AG08395 (cell line): ENCODE measurements around the gene CUBN.
"Not testable (repeated sequence)": the region's sequence is repeated elsewhere in the genome, so short reads cannot be mapped to it uniquely, and the experiment has no call there.

Experiments used
- DNase-seq: peaks from one replicate; pipeline ENCODE4 v3.0.0; 2012; ENCODE audit warnings: mixed read lengths, low spot score

Gene CUBN

GRCh38 chr10:16867556-16867955 lies 262.1 kb downstream of the CUBN start:
- DNase-seq = peak; percentile 86

- DNase-seq = no peak
Observed at GRCh38 chr10:16866541-16867275, 262.9 kb downstream of the CUBN start.

GRCh38 chr10:16865766-16866165 lies 263.8 kb downstream of the CUBN start:
- no peak for DNase-seq

GRCh38 chr10:16863766-16864165 lies 265.8 kb downstream of the CUBN start:
- DNase-seq = no peak

- no peak for DNase-seq
Observed at GRCh38 chr10:16857419-16857818, 272.2 kb downstream of the CUBN start.

GRCh38 chr10:16856567-16856966 lies 273.0 kb downstream of the CUBN start:
- DNase-seq = no peak

GRCh38 chr10:16856092-16856491 lies 273.5 kb downstream of the CUBN start:
- DNase-seq = no peak

- peak; percentile 57 for DNase-seq
Observed at GRCh38 chr10:16854623-16855022, 275.0 kb downstream of the CUBN start.

- no peak for DNase-seq
Observed at GRCh38 chr10:16853809-16854208, 275.8 kb downstream of the CUBN start.

GRCh38 chr10:16853201-16853600 lies 276.4 kb downstream of the CUBN start:
- DNase-seq = peak; percentile 21

GRCh38 chr10:16852624-16853023 lies 277.0 kb downstream of the CUBN start:
- DNase-seq = no peak

- no peak for DNase-seq
Observed at GRCh38 chr10:16848562-16849154, 281.0 kb downstream of the CUBN start.

GRCh38 chr10:16847644-16848043 lies 282.0 kb downstream of the CUBN start:
- DNase-seq = peak; percentile 68

- DNase-seq = peak; percentile 29
Observed at GRCh38 chr10:16845248-16845647, 284.4 kb downstream of the CUBN start.

GRCh38 chr10:16843252-16843870 lies 286.2 kb downstream of the CUBN start:
- peak; percentile 67 for DNase-seq

- DNase-seq = no peak
Observed at GRCh38 chr10:16835228-16835627, 294.4 kb downstream of the CUBN start.

GRCh38 chr10:16832351-16833080 lies 297.1 kb downstream of the CUBN start:
- DNase-seq = peak; percentile 91

- peak; percentile 51 for DNase-seq
Observed at GRCh38 chr10:16828701-16829175, 300.9 kb downstream of the CUBN start.

GRCh38 chr10:16828114-16828568 lies 301.5 kb downstream of the CUBN start:
- peak; percentile 47 for DNase-seq

GRCh38 chr10:16827474-16827873 lies 302.1 kb downstream of the CUBN start:
- DNase-seq = not testable (repeated sequence)

- no peak for DNase-seq
Observed at GRCh38 chr10:16822726-16823360, 306.8 kb downstream of the CUBN start.

GRCh38 chr10:16822027-16822426 lies 307.6 kb downstream of the CUBN start:
- no peak for DNase-seq
